ENCODE results near the gene CRIP1. TPM values are rescaled to one million over a fixed set of nuclear protein-coding genes. Genes with fewer than 3 reads are reported as not detected.

Gene CRIP1
- total and polyA plus RNA-seq, 8 donors = 3.5 to 149 (median 60.1) TPM; not detected in 1

- Histone ChIP-seq H3K4me3 (no peak overlapping the region), H3K9me3 (no peaks in the 10 kb centered on the region), H3K36me3 (peaks cover 0 to 42% (median 33%) of the 10 kb centered on the region in 4 donors), H3K27ac (no peak overlapping the region), H3K27me3 (no peaks in the 10 kb centered on the region), H3K4me1 (peaks cover 0 to 19% (median 0%) of the 10 kb centered on the region in 4 donors)
- intact Hi-C loops (cut with DNase I; ENCODE audit: low total_unique reads) = no loop called here
- DNase-seq = no peak
- TF ChIP-seq POLR2A (IDR thresholded peaks at IDR 0.05) = no peak
- TF ChIP-seq CTCF (IDR thresholded peaks at IDR 0.05) = no peak
- no peak for TF ChIP-seq EP300 (IDR thresholded peaks at IDR 0.05)
- no peak for TF ChIP-seq POLR2AphosphoS5 (IDR thresholded peaks at IDR 0.05)
- 92 to 95% (median 94%) methylated on average over 9 to 18 of the region's 18 CpGs for WGBS, 5 donors
Observed at GRCh38 chr14:105437723-105438500, 48.8 kb upstream of the CRIP1 start.

GRCh38 chr14:105439179-105439578 is 47.5 kb upstream of the CRIP1 start:
- no peak for TF ChIP-seq POLR2AphosphoS5 (IDR thresholded peaks at IDR 0.05)
- TF ChIP-seq POLR2A (IDR thresholded peaks at IDR 0.05) = no peak
- TF ChIP-seq CTCF (IDR thresholded peaks at IDR 0.05) = no peak
- no peak for TF ChIP-seq EP300 (IDR thresholded peaks at IDR 0.05)
- Histone ChIP-seq H3K36me3 (peaks cover 0 to 48% (median 37%) of the 10 kb centered on the region in 4 donors), H3K27ac (no peak overlapping the region), H3K27me3 (no peaks in the 10 kb centered on the region), H3K4me1 (peaks cover 0 to 19% (median 0%) of the 10 kb centered on the region in 4 donors), H3K9me3 (no peaks in the 10 kb centered on the region), H3K4me3 (no peak overlapping the region)
- no peak for DNase-seq
- intact Hi-C loops (cut with DNase I; ENCODE audit: low total_unique reads) = no loop called here
- 93 to 98% (median 93%) methylated on average over 9 to 11 of the region's 11 CpGs for WGBS, 5 donors

- Histone ChIP-seq H3K27me3 (no peaks in the 10 kb centered on the region), H3K4me3 (no peak overlapping the region), H3K36me3 (peaks cover 0 to 49% (median 37%) of the 10 kb centered on the region in 4 donors), H3K9me3 (no peaks in the 10 kb centered on the region), H3K27ac (no peak overlapping the region), H3K4me1 (peaks cover 0 to 19% (median 0%) of the 10 kb centered on the region in 4 donors)
- TF ChIP-seq EP300 (IDR thresholded peaks at IDR 0.05) (no peak), POLR2A (IDR thresholded peaks at IDR 0.05) (no peak), CTCF (IDR thresholded peaks at IDR 0.05) (no peak), POLR2AphosphoS5 (IDR thresholded peaks at IDR 0.05) (no peak)
- 87 to 92% (median 90%) methylated on average over 23 to 33 of the region's 33 CpGs for WGBS, 5 donors
- intact Hi-C loops (cut with DNase I; ENCODE audit: low total_unique reads) = no loop called here
- no peak for DNase-seq
Observed at GRCh38 chr14:105439710-105440553, 46.8 kb upstream of the CRIP1 start.

GRCh38 chr14:105440554-105440900 is 46.2 kb upstream of the CRIP1 start:
- 93 to 98% (median 95%) methylated on average over 7 to 15 of the region's 15 CpGs; no CpG with 5 or more reads in 1 of the 5 donors for WGBS, 5 donors
- TF ChIP-seq CTCF (IDR thresholded peaks at IDR 0.05) = no peak
- no peak for TF ChIP-seq POLR2AphosphoS5 (IDR thresholded peaks at IDR 0.05)
- TF ChIP-seq EP300 (IDR thresholded peaks at IDR 0.05) = no peak
- TF ChIP-seq POLR2A (IDR thresholded peaks at IDR 0.05) = no peak
- H3K27me3 ChIP-seq = no peaks in the 10 kb centered on the region
- peaks cover 0 to 55% (median 38%) of the 10 kb centered on the region in 4 donors for H3K36me3 ChIP-seq
- no peaks in the 10 kb centered on the region for H3K9me3 ChIP-seq
- H3K4me1 ChIP-seq = peaks cover 0 to 19% (median 0%) of the 10 kb centered on the region in 4 donors
- no peak for DNase-seq
- intact Hi-C loops (cut with DNase I; ENCODE audit: low total_unique reads) = no loop called here
- H3K27ac ChIP-seq = no peak overlapping the region
- no peak overlapping the region for H3K4me3 ChIP-seq

Data from stomach (tissue), 9 donors.